HuH-7.5 (cell line): ENCODE data around the gene PUDP.
"Not testable (repeated sequence)": the region's sequence is repeated elsewhere in the genome, so short reads cannot be mapped to it uniquely, and the experiment has no call there.

ENCODE experiments used
- DNase-seq: peaks from one replicate; pipeline ENCODE4 v3.0.0; 2011; ENCODE audit warnings: low spot score

The PUDP gene

DNA sequence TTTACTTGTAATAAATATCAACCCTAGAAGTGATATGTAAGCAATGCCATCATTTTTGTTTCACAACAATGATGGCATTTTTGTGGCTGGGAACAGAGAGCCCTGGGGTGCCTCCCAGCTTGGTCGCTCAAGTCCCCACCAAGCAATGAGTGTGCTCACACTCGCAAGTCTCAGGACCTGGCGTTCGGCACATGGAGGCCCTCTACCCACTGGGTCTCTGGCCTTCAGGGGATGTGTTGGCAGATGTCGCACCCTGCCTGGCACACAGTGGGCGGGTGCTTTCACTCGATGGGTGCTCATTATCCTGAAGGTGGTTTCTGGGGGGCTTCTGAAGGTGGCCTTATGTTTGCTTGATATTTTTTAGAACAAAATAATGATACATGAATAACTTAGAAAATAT lies 75.1 kb downstream of the PUDP start:
- no peak for DNase-seq

DNA sequence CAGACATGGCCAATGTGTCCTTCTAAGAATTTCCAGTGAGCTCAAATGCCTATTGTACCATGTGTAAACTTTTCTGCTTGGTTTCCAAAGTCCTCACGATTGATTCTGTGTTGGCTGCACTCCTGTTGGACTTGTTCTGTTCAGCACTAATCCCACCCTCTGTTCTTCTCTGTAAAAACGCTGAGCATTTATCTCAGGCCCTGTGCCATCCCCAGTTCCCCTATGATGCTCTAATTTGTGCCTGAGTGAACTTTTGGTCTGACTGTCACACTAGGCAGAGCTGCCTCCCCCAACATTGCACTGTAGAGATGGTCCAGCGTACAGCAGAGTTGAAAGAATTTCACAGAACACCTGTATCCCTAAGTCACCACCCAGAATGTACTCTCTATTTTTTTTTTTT lies 76.6 kb downstream of the PUDP start:
- no peak for DNase-seq

DNA sequence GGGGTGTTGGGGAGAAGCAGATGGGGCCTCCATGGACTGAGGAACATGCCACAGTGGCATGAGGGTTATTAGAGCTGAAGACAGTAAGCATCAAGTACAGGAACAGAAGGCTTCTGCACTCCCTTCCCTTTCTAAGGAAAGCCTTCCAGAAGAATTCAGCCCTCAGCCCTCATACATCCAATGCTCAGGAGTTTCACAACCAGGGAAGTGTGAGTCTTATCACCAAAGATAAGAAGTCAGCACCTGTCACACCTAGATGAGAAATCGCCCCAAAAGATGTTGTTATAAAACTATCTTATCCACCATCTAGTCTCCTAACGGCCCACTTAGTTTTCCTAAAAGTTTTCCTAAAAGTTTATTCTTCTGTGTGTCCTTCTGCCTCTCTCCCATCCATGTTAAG lies 78.4 kb downstream of the PUDP start:
- DNase-seq: no peak

DNA sequence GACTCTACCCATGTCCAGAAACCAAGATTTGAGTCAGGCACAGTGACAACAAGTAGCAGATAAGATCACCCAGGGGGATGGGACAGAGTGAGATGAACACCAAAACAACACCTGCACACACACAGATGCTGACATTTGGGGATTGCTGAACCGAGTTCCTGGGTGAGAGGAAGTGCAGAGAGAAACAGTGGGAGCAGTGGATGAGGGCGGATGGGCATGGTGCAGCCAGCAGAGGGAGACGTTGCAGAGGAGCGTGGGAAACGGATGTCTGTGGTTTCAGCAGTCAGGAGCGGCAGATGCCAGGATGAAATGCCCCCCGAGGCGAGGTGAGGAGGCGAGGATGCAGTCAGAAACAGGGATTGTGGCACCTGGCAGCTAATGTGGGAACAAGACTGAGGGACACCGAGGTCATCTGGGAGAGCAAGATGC lies 79.0 kb downstream of the PUDP start:
- no peak for DNase-seq

DNA sequence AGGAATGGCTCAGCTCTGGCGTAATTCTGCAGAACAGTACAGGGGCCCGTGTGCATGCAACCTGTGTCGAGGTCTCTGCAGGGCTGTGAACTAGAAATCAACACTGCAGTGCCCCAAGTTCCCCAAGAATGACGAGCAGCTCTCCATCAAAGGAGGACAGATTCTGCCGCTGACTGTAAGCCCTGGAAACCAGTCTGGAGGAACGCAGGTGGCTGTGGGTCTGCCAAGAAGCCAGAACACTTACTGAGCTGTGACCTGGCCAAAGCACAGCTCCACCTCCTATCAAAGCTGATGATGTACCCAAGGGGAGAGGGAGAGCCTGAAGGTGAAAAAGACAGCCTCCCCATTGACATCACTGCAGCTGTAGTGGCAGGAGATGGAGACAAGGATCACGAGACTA lies 80.7 kb downstream of the PUDP start:
- DNase-seq: no peak

DNA sequence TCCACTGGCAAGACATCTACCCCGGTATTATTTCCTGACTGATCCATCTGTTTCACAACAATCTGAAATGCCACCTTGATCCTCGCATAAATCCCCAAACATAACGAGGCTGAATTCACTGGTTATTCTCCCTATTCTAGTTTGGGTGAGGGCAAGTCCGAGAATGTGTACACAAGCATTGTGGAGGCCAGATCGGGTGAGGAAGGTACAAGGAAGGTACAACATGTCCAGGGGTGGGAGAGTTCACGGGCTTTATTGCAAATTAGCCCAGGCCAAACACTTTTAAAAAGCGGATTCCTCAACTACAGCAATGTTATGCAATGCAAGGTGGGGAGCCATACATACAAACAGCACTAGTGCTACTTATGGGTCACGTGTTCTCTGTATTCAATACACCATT lies 82.5 kb downstream of the PUDP start:
- DNase-seq: no peak

DNA sequence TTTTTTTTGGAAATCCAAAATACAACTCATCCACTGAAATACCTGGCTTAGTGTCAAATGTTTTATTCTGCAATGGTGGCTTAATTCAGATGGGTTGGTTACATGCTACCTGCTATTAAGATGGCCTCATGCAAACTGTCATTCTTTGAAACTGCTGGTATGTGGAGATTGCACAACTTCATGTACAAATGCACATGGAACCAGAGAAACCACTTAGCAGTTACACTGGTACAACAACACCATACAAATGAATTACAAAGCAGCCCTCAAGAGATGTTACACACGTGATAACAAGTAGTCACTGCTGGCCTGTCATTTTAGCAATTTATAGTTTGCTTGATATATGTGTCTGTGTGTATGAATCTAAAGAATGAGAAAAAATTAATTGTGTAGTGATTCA lies 85.0 kb downstream of the PUDP start:
- DNase-seq: no peak

DNA sequence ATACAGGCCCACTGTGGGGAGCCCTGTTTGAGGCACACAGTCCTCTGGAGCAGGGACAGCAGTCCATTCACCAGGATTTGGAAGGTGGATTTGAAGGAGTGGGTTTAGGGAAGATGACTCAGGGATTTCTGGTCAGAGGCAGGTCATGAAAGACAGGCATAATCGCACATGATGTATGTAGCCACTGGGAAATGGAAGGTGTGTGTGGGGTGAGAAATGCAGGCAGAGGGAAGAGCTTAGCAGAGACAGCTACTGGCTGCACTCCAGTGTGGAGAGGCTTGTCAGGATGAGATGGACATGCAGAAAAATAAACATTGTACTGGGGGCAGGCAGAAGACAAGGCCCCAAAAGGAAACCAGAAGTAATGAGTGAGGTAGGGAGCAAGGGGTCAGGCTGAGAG lies 85.7 kb downstream of the PUDP start:
- no peak for DNase-seq

DNA sequence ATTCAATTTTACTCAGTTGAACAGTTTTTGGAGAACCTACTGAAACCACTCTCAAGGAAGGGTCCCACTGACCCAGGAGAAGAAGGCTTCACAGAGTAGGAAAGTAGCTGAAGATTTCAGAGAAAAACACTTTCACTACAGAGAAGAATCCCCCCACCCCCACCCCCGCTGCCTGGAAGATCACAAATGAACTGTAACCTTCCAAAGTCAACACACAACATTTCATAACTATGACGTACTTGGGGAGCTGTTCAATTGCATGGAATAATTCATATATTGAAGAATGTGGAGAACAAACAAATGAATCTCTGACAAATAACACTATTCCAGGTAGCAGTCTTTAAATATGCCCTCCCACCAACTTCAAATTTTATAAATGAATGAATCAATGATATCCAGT lies 86.5 kb downstream of the PUDP start:
- no peak for DNase-seq

DNA sequence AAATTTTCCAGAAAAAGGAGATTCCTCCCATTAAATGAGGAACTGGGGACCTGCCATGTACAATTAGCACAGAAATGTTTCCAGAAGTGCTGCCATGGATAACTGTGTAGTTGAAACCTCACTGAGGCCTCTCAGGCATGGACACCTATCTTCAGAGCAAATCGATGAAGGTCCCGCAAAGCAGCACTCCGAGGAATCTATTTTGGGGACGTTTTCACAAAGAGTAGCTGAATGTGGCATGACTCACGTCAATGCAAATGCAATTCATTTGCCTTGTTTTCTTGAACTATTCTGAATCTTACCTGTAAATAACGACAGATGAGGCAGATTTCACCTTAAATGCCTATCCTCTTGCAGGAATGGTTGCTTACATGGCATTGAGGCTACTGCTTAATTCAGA lies 87.5 kb downstream of the PUDP start:
- DNase-seq: no peak

DNA sequence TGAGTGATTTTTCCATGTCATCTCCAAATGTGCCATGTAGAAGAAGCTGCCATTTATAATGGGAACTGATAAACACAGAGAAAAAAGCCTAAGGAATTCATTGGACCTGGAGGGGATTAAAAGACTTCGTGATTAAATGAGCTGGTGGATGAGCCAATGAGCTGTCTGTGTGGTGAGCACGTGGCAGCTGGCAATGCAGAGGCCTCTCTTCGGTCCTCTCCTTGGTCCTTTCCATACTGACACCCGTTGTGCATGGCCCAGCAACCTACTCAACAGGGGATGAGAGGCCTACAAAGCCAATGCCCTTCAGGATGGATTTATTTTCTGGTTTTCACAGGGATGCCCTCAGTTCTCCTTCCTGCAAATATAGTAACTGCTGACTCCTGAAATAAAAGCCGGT lies 88.1 kb downstream of the PUDP start:
- DNase-seq: no peak

DNA sequence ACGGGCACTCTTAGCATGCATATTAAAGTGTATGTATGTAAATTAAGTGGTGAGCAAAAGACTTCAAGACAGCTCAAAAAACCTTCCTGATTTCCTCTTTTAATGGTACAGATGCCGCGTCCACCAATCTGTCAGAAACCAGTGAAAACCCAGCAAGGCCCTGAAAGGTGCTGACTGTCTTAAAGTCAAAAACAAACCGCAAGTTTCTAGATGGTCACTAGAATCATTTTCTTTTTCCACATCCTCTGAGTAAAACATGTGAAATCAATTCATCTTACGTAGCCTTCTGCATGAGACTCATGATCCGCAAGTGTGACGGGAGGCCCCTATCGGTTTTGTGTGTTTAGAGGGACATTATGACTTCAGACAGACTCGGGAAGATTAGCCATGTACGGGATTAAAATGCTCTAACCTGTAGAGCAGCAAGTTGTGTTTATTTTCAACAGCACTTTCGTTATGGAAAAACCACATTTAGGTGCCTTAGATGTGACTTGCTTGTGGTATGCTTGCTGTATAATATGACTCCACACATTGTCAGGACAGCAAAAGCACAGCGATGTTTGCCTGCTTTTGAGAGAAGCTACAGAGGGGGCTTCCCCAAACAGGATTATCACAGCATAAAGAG lies 88.6 kb downstream of the PUDP start:
- no peak for DNase-seq

DNA sequence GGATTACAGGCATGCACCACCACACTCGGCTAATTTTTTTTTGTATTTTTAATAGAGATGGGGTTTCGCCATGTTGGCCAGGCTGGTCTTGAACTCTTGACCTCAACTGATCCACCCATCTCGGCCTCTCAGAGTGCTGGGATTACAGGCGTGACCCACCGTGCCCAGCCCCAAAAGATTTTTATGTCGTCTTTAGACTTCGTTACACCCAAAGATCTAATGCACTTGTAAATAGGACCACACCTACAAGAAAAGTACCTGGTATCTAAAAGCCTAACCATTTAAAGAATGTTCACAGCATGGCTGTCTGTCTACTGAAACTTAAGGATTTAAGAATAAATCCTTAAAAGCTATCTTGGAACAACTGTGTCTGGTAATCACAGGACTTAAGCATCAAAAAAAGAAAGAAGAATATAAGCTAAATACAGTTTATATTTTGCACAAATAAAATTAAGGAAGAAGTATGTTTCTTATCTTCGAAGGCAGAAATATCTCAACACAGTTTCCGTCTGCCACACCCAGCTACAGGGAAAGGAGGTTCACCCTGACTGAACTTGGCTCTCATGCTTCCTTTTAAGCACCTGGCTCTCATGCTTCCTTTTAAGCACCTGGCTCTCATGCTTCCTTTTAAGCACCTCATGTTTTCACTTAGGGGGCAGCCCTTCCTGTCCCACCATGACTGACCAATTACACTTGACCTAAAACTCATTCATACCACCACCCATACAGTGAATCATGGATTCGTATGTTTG lies 92.4 kb downstream of the PUDP start:
- no peak for DNase-seq

DNA sequence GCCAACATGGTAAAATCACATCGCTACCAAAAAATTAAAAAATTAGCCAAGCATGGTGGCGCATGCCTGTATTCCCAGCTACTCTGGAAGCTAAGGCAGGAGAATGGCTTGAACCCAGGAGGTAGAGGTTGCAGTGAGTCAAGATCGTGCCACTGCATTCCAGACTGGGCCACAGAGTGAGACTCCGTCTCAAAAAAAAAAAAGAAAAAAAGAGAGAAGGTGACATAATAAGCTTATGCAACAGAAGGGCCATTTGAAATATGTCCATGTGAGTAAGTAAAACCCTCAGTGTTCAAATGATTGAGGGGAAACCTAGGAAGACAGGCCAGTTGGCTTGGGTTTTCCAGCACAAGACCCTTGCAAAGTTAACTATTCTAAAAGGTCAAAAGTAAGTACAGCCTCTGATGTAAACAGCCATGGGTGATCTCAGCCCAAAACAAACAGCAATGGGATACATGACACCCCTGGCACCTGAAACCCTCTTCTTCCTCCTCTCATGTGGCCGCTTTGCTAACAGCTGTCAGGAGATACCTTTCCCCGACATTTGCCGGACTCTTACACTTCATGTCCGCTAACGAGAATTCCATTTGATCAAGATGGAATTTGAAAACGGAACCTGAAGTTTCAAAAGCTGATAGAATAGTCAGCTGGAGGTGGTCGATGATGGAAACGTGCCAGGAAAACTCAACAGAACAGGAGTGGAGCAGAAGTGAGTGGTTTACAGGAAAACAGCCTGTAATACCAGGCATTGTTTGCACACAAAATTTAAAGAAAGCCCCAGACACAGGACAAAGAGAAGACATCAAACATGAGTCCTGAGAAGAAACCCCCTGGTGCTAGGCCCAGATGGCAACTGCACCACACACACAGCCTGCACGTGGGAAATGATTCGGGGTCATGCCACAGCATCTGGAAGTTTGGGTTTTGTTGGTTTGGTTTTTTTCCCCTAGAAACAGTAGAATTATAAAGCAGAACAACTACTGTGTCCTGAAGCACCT lies 93.4 kb downstream of the PUDP start:
- DNase-seq: no peak

DNA sequence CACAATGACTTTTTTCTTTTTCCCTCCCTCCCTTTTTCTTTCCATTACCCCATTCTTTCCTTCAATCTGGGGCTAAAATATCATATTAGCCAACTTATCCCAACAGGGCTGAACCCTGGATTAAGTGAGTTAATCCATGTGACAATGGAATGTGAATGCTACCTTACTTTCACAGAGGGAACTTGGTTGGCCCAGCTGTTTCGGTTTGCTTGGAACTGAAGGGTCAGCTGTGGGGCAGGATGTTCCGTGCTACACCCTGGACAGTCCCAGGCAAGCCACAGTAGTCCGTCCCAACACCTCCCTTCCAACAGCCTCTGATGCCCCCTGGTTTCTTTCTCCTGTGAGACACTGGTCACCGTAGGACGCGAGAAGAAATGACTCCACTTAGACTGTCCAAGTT lies 95.4 kb downstream of the PUDP start:
- no peak for DNase-seq

DNA sequence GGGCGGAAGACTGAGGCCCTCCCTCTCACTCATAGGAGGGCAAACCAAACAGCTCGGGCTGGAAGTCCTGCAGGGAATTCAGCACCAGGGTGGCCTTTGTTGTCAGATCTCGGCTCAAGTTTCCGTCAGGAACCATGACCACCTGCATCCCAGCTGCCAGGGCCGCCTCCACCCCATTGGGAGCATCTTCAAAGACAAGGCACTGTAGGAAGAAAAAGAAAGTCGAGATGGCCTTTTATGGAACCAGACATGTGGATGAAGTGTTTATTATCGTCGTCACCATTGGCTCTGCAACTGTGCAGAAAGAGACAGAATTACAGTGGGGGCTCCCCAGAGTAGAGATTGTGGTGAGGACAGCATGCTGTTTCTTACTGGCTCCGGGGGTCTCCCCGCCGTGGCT lies 97.7 kb downstream of the PUDP start:
- DNase-seq: no peak

DNA sequence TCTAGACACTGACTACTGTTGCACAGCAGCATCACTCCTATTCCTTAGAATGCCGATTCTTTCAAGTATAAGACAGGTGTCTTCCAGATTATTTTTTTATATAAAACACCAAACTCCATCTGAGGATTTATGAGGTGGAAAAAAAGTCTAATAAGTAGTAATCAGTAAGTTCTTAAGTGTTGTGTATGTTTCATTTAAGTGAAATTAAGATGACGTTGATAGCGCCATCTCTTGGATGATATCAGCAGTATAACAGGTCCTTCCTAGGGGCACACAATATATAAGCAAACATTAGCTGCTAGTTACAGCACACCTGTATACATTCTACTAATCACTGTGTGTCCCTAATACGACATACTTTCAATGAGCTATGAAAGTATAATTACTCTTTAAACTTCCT lies 100.0 kb downstream of the PUDP start:
- no peak for DNase-seq

DNA sequence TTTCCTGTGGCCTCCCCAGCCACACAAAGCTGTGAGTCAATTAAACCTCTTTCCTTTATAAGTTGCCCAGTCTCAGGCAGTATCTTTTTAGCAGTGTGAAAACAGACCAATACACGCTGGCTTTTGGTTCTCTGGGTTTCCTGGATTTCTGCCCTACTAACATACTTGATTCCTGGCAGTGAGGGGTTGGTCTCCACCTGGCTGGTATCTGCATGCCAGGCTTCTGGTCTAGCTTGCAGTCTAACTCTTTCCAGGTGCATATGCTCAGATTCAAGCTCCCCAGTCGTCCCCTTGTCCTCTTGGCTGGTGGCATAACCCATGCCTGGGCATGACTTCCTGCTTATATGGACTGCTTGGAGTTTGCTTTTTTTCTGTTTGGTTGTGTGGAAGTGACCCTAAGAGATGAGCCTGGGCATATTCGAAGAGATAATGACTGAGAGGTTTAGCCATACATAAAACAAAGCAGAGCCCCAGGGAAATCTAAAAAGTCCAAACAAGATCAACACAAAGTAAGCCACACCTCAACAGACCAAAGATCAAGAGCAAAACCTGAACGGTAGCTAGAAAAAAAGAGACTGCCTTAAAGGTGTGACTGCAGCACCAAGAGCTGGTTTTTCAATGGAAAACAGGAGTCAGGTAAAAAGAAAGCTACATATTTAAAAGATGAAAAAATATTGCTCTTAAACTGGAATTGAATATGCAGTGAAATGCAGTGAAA lies 102.6 kb downstream of the PUDP start:
- DNase-seq: no peak

DNA sequence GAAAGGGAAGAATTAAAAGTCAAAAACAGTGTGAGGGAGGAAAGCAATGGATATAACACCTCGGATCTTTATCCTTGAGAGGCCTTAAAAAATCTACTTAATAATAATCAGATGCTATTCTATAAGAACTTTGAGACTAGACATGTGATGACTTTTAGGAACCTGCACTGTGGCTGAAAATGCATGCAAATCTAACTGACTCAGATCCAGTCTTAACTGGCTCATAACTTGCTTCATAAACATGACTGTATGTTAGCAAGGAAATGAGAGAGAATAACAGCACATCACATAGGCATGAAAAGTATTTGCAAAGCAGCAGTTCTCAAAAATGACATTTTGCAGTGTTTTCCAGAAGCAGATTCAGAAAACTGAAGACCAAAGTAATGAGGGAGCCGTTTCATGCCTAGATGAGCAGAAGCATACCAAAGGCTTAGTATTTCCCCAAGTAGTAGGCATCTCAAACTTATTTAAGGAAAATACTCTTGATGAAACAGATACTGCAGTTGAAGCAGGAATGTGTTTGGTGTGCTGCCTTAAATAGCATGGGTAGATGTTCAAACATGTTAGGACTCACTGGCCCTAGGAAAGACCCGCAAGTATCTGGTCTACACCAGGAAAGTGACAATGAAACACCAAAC lies 104.0 kb downstream of the PUDP start:
- DNase-seq: not testable (repeated sequence)

DNA sequence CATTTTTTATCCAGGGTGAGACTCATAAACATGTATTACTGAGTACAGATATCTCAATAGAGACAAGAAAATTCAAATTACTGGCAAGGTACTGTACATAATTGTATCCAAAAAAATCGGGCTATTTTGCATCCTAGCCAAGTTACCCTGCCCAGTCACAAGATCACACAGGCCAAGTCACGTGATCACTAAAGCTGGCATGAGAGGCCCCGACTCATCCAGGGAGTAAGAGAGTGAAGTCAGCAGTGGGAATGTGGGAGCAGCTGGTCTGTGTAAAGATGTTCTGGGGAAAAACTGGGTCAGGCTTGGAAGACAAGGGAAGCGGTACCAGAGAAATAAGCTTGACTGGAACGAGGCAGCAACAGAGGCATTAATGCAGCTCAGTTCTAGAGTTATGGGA lies 119.7 kb downstream of the PUDP start:
- no peak for DNase-seq

DNA sequence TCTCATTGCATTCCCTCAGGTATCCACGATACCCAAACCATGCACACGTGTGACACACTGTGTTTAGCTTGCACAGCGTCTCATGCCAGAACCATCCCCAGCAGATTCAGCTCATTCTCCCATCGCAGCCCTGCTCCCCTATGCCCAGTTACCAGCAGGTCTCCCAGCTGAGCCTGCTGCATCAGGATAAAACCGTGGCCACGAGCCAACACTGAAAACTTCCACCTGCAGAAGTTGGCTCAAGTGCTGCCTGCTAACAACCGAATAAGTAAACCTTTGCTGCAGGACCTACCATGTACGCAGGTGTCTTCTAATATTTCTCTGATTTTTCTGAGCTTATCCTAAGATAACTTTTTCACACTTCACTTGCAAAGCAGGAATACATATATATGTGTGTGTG lies 120.9 kb downstream of the PUDP start:
- DNase-seq: no peak

DNA sequence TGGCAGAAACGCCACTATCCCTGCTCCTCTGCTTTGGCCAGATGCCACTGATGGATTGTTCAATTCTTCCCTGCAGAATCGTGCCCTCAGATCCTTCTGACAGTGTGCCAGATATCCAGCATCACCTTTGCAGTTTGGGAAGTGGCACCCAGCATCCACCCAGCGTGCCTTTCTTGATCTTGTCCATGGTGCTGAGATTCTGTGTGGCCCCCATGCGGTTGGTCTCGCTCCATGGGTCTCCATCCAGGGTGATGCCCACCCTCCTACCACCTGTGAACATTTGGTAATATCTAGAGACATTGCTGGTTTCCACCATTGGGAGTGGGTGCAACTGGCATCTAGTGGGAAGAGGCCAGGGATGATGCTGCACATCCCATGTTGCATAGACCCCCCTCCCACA lies 121.6 kb downstream of the PUDP start:
- DNase-seq: not testable (repeated sequence)
